Panc1 (cell line): ENCODE measurements around the gene ARHGEF7. TPM values are rescaled to one million over a fixed set of nuclear protein-coding genes. Genes with fewer than 3 reads are reported as not detected.

Source experiments
- ATAC-seq: fragments of 200-7000 bp; cut with Tn5 transposase; 2 replicates; pipeline ENCODE4 v1.9.1; 2020; ENCODE audit warnings: mild to moderate bottlenecking, moderate library complexity
- BruUV-seq: library from RNA; stranded (reverse); fragments of 400-500 nt; replicated peaks from 2 replicates; lab custom pipeline; 2021; lab: Mats Ljungman, UMichigan
- CTCF ChIA-PET: fragments of 300-600 bp; sonication (Branson Sonifier 250); formaldehyde crosslinking; loops from one replicate; lab custom pipeline; 2022; ENCODE audit warnings: antibody characterized with exemption; lab: Charles Lee
- POLR2A ChIA-PET: fragments of 300-600 bp; sonication (Branson Sonifier 250); formaldehyde crosslinking; loops from one replicate; lab custom pipeline; 2022; ENCODE audit warnings: antibody characterized with exemption; lab: Charles Lee
- DNase-seq: peaks from one replicate; pipeline ENCODE4 v3.0.0-alpha.2; 2010; ENCODE audit warnings: low read depth, low spot score
- H3K27ac ChIP-seq: 2 replicates; pipeline ENCODE4 v1.5.1; 2011; ENCODE audit warnings: mild to moderate bottlenecking, low read length, inconsistent platforms
- H3K27me3 ChIP-seq: fragments of 200-500 bp; sonication (Bioruptor generic); 2 replicates; pipeline ENCODE4 v1.6.0; 2014; ENCODE audit warnings: low read length, inconsistent platforms; ENCODE audit not compliant: control insufficient read depth, insufficient read depth
- H3K36me3 ChIP-seq: fragments of 200-500 bp; sonication (Bioruptor generic); 2 replicates; pipeline ENCODE4 v1.5.1; 2014; ENCODE audit warnings: inconsistent platforms, mild to moderate bottlenecking, low read length, moderate library complexity; ENCODE audit not compliant: control insufficient read depth, insufficient read depth
- H3K4me1 ChIP-seq: 2 replicates; pipeline ENCODE4 v1.5.1; 2011; ENCODE audit warnings: inconsistent platforms, mild to moderate bottlenecking, low read length, moderate library complexity; ENCODE audit not compliant: control insufficient read depth, insufficient read depth
- H3K4me3 ChIP-seq, 2 experiments: 2 replicates each; pipeline ENCODE4 v1.5.1; 2011 to 2012; ENCODE audit warnings: low read depth in 2 of 2, low read length in 2 of 2, mild to moderate bottlenecking in 2 of 2, inconsistent platforms in 1 of 2, moderate library complexity in 1 of 2
- H3K9me3 ChIP-seq: fragments of 200-500 bp; sonication (Bioruptor generic); 2 replicates; pipeline ENCODE4 v1.5.1; 2014; ENCODE audit warnings: low read depth, mild to moderate bottlenecking, inconsistent platforms, low read length, moderate library complexity; ENCODE audit not compliant: control insufficient read depth, insufficient read depth
- POLR2AphosphoS5 ChIP-seq: IDR thresholded peaks from 2 replicates; pipeline ENCODE4 v1.6.1; 2012; ENCODE audit warnings: mild to moderate bottlenecking, low read depth, low read length, moderate library complexity
- SIN3A ChIP-seq: IDR thresholded peaks from 2 replicates; pipeline ENCODE4 v1.6.1; 2012; ENCODE audit warnings: low read depth, mild to moderate bottlenecking, low read length, moderate library complexity, borderline replicate concordance; ENCODE audit not compliant: insufficient read depth
- TCF7L2 ChIP-seq: IDR thresholded peaks from 2 replicates; pipeline ENCODE4 v1.6.1; 2011; ENCODE audit warnings: mild to moderate bottlenecking, low read depth, low read length, inconsistent platforms
- in situ Hi-C: cut with HindIII; loops from 2 replicates; pipeline ENCODE4 v1.10.0; 2016; ENCODE audit warnings: low sequenced_read_pairs, low pct_unique_long_range_greater_than_20kb
- intact Hi-C: fragments of 100-400 bp; cut with micrococcal nuclease; formaldehyde crosslinking; loops from one replicate; pipeline ENCODE4 v1.10.0; 2022; ENCODE audit not compliant: unreplicated experiment
- total RNA-seq: library from RNA; stranded (reverse); gene quantifications from one replicate; pipeline ENCODE4 v1.2.1, GENCODE V29; 2021; ENCODE audit not compliant: unreplicated experiment
- TF ChIP-seq, protein P1 (sequence below): fragments of 450-650 bp; IDR thresholded peaks from 2 replicates; pipeline ENCODE4 v1.5.1; 2017; ENCODE audit warnings: mild to moderate bottlenecking
- TF ChIP-seq, protein P2 (sequence below), 2 experiments: IDR thresholded peaks; 2 replicates each; pipeline ENCODE4 v1.6.1; 2011 to 2012; ENCODE audit warnings: low read depth in 2 of 2, control low read depth in 1 of 2, low read length in 1 of 2, mild to moderate bottlenecking in 1 of 2, moderate library complexity in 1 of 2; ENCODE audit not compliant: insufficient read depth in 1 of 2

Gene ARHGEF7
- total RNA-seq, 1 experiment from 2014 or later, result 36.4 TPM

DNA sequence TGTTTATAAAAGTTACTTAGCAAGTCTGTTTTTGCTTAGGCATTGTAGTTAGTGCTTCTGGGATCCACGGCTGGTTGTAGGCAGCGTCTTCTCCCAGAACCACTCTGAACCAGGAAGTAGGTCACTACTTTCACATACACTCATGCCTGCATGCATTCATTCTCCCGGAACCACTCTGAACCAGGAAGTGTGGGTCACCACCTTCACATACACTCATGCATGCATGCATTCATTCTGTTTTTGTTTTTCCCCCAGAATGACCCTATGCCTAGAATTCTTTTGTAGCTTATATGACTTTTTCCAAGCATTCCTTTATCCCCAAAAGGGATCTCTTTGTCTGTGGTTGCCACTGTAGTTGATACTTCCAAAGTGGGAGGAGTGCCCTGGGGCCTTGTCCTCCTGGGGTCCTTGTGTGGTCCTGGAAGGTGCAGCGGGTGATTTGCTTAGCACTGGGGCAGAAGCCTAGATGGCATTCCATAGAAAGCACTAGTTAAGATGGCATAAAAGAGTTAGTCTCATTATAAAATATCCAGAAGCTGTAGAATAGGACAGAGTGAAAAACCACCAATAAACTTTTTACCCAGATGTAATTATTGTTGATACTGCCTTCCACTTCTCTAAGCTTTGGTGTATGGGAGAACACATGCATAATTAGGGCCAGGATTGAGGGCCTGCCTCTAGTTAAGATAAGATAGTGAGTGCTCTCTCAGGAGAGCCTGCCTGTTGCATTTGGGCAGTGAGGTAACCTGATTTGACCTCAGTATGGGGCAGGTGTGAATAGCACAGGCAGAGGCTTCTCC is 136.7 kb downstream of the ARHGEF7 start:
- CTCF ChIA-PET, result no interaction called here
- POLR2A ChIA-PET, result no interaction called here
- intact Hi-C loops, result no loop called here

DNA sequence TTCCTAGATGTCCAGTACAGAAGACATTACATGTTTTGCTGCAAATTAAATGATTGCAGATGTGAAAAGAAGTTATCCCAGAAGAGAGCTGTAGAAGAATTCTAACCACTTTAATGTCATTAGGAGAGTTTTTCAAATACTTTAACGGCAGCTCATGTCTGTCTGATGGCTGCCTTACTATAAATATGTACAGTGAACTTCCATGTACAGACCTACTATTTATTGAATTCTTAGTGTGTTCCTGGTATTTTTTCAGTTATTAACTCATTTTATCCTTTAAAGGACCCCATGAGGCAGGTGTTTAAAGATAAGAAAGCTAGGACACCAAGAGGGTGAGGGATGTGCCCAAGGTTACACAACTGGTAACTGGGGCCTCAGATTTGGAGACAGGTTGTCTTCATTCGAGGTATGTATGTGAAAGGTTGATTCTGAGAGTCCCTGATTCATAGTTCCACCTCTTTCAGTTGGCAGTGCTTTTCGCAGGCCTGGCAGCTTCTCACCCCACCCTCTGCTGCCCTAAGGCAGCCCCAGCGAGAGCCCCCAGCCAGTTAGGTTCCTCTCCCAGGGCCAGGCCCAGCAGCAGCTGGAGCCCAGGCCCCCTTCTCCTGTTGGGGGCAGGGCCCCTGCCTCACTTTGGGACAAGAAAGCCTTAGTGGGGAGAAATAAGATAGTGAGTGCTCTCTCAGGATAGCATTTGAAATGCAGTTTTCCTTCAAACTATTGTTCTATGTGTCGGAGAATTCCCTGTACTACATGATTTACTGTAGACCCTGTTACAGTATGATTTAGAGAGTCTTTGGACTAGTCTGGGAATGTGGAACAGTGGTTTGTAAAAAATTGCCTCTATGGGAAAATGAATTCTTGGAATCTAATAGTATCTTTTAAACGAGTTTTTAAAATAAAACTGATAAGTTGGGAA is 137.6 kb downstream of the ARHGEF7 start:
- Histone ChIP-seq H3K36me3 (no peaks in the 10 kb centered on the region), H3K27ac (no peak overlapping the region), H3K4me3 (no peak overlapping the region), H3K9me3 (no peaks in the 10 kb centered on the region), H3K4me1 (no peaks in the 10 kb centered on the region), H3K27me3 (no peaks in the 10 kb centered on the region)
- no peak for DNase-seq
- no peak for ATAC-seq
- in situ Hi-C loops, result no loop called here
- TF ChIP-seq, protein P1, sequence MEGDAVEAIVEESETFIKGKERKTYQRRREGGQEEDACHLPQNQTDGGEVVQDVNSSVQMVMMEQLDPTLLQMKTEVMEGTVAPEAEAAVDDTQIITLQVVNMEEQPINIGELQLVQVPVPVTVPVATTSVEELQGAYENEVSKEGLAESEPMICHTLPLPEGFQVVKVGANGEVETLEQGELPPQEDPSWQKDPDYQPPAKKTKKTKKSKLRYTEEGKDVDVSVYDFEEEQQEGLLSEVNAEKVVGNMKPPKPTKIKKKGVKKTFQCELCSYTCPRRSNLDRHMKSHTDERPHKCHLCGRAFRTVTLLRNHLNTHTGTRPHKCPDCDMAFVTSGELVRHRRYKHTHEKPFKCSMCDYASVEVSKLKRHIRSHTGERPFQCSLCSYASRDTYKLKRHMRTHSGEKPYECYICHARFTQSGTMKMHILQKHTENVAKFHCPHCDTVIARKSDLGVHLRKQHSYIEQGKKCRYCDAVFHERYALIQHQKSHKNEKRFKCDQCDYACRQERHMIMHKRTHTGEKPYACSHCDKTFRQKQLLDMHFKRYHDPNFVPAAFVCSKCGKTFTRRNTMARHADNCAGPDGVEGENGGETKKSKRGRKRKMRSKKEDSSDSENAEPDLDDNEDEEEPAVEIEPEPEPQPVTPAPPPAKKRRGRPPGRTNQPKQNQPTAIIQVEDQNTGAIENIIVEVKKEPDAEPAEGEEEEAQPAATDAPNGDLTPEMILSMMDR, result no peak
- TF ChIP-seq, protein P2, sequence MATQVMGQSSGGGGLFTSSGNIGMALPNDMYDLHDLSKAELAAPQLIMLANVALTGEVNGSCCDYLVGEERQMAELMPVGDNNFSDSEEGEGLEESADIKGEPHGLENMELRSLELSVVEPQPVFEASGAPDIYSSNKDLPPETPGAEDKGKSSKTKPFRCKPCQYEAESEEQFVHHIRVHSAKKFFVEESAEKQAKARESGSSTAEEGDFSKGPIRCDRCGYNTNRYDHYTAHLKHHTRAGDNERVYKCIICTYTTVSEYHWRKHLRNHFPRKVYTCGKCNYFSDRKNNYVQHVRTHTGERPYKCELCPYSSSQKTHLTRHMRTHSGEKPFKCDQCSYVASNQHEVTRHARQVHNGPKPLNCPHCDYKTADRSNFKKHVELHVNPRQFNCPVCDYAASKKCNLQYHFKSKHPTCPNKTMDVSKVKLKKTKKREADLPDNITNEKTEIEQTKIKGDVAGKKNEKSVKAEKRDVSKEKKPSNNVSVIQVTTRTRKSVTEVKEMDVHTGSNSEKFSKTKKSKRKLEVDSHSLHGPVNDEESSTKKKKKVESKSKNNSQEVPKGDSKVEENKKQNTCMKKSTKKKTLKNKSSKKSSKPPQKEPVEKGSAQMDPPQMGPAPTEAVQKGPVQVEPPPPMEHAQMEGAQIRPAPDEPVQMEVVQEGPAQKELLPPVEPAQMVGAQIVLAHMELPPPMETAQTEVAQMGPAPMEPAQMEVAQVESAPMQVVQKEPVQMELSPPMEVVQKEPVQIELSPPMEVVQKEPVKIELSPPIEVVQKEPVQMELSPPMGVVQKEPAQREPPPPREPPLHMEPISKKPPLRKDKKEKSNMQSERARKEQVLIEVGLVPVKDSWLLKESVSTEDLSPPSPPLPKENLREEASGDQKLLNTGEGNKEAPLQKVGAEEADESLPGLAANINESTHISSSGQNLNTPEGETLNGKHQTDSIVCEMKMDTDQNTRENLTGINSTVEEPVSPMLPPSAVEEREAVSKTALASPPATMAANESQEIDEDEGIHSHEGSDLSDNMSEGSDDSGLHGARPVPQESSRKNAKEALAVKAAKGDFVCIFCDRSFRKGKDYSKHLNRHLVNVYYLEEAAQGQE (IDR thresholded peaks at IDR 0.05; ENCODE audit: insufficient read depth in 1 of 2, low read depth in 2 of 2, low read length in 1 of 2), result no peak
- TF ChIP-seq POLR2AphosphoS5 (no peak), SIN3A (no peak), TCF7L2 (no peak)
- ChIA-PET CTCF (no interaction called here), POLR2A (no interaction called here)
- intact Hi-C loops, result no loop called here
- BruUV-seq, result no TSS peak

More for the DNA sequence above, 136.7 kb downstream of the ARHGEF7 start:
- ATAC-seq, result no peak
- Histone ChIP-seq H3K36me3 (no peaks in the 10 kb centered on the region), H3K4me1 (no peaks in the 10 kb centered on the region), H3K4me3 (no peak overlapping the region), H3K27ac (no peak overlapping the region), H3K9me3 (no peaks in the 10 kb centered on the region), H3K27me3 (no peaks in the 10 kb centered on the region)
- TF ChIP-seq SIN3A, result no peak
- TF ChIP-seq, protein P2 (IDR thresholded peaks at IDR 0.05; ENCODE audit: insufficient read depth in 1 of 2, low read depth in 2 of 2, low read length in 1 of 2), result no peak
- TF ChIP-seq TCF7L2, result no peak
- TF ChIP-seq POLR2AphosphoS5, result no peak
- TF ChIP-seq, protein P1, result no peak
- no peak for DNase-seq
- in situ Hi-C loops, result no loop called here
- BruUV-seq, result no TSS peak
